DND-41 (cell line): Measurements from ENCODE around the gene FCGBP.

Experiments
- ATAC-seq: fragments of 200-7000 bp; cut with Tn5 transposase; 3 replicates; pipeline ENCODE4 v1.9.1; 2021; ENCODE audit warnings: low read depth; ENCODE audit not compliant: insufficient read depth
- DNase-seq: peaks from one replicate; pipeline ENCODE4 v3.0.0-alpha.2; 2020
- H2AFZ ChIP-seq: 2 replicates; pipeline ENCODE4 v1.6.0; 2012; ENCODE audit warnings: low read depth, low read length
- H3K27ac ChIP-seq: 2 replicates; pipeline ENCODE4 v1.5.1; 2012; ENCODE audit warnings: low read length, inconsistent platforms
- H3K27me3 ChIP-seq: fragments of 200-600 bp; sonication (generic); 2 replicates; pipeline ENCODE4 v1.6.0; 2012; ENCODE audit warnings: low read length, mild to moderate bottlenecking, inconsistent platforms; ENCODE audit not compliant: insufficient read depth, poor library complexity
- H3K36me3 ChIP-seq: 2 replicates; pipeline ENCODE4 v1.5.1; 2012; ENCODE audit warnings: low read length, inconsistent platforms; ENCODE audit not compliant: insufficient read depth
- H3K4me1 ChIP-seq: 2 replicates; pipeline ENCODE4 v1.5.1; 2012; ENCODE audit warnings: mild to moderate bottlenecking, low read length; ENCODE audit not compliant: insufficient read depth
- H3K4me2 ChIP-seq: 2 replicates; pipeline ENCODE4 v1.6.0; 2012; ENCODE audit warnings: mild to moderate bottlenecking, moderate library complexity, low read length, inconsistent platforms; ENCODE audit not compliant: insufficient read depth
- H3K4me3 ChIP-seq, 2 experiments: fragments of 200-600 bp in 1 of 2; shearing (Covaris generic) in 1 of 2; 2 replicates each; pipeline ENCODE4 v1.5.1; 2012 to 2016; ENCODE audit warnings: inconsistent platforms in 2 of 2, low read length in 2 of 2, mild to moderate bottlenecking in 2 of 2, low read depth in 1 of 2, moderate library complexity in 1 of 2
- H3K79me2 ChIP-seq: 2 replicates; pipeline ENCODE4 v1.6.0; 2012; ENCODE audit warnings: low read length, inconsistent platforms; ENCODE audit not compliant: insufficient read depth
- H3K9ac ChIP-seq: 2 replicates; pipeline ENCODE4 v1.6.0; 2012; ENCODE audit warnings: low read depth, mild to moderate bottlenecking, inconsistent platforms, low read length, moderate library complexity
- H3K9me3 ChIP-seq: 2 replicates; pipeline ENCODE4 v1.5.1; 2012; ENCODE audit warnings: low read length, moderate library complexity, mild to moderate bottlenecking, inconsistent platforms; ENCODE audit not compliant: insufficient read depth, severe bottlenecking
- H4K20me1 ChIP-seq: 2 replicates; pipeline ENCODE4 v1.6.0; 2012; ENCODE audit warnings: low read length; ENCODE audit not compliant: insufficient read depth
- EZH2 ChIP-seq: IDR thresholded peaks from 3 replicates; pipeline ENCODE4 v1.6.1; 2012; ENCODE audit warnings: borderline replicate concordance, low read depth, mild to moderate bottlenecking, moderate library complexity, low read length, inconsistent platforms; ENCODE audit not compliant: severe bottlenecking
- TF ChIP-seq, protein P1 (sequence below): IDR thresholded peaks from 2 replicates; pipeline ENCODE4 v1.5.1; 2012; ENCODE audit warnings: borderline replicate concordance, low read length, moderate library complexity, mild to moderate bottlenecking; ENCODE audit not compliant: poor library complexity, severe bottlenecking; ENCODE audit errors: extremely low read depth

FCGBP gene

DNA sequence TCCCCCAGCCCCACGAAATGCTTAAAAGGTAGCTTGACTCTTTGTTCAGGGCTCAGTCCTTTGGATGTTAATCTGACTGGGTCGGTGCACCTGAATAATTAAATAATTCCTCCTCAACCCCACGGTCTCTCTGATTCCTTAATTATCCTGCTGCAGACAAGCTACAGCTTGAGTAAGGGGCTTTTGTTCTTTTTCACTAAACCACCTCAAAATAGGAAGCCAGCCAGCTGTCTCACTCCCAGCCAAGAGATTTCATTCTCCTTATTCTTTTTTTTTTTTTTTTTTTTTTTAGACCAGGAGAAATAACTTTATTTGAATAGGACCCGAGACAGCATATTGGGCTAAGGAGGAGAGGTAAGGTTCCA lies 7.9 kb upstream of the FCGBP start:
- H3K4me1 ChIP-seq = peaks cover 60% of the 10 kb centered on the region
- peak overlapping the region in 1 of 2 experiments; percentile 44; a peak in 2 of 4 replicates for H3K4me3 ChIP-seq
- peak overlapping the region; percentile 48 for H3K9ac ChIP-seq
- no peaks in the 10 kb centered on the region for H3K36me3 ChIP-seq
- H3K4me2 ChIP-seq = peak overlapping the region; percentile 69
- no peaks in the 10 kb centered on the region for H3K79me2 ChIP-seq
- no peaks in the 10 kb centered on the region for H3K9me3 ChIP-seq
- no peak overlapping the region for H2AFZ ChIP-seq
- peak overlapping the region; percentile 93 for H3K27ac ChIP-seq
- H4K20me1 ChIP-seq = no peaks in the 10 kb centered on the region
- ATAC-seq (no peak), DNase-seq (peak; percentile 56)
- TF ChIP-seq, protein P1, sequence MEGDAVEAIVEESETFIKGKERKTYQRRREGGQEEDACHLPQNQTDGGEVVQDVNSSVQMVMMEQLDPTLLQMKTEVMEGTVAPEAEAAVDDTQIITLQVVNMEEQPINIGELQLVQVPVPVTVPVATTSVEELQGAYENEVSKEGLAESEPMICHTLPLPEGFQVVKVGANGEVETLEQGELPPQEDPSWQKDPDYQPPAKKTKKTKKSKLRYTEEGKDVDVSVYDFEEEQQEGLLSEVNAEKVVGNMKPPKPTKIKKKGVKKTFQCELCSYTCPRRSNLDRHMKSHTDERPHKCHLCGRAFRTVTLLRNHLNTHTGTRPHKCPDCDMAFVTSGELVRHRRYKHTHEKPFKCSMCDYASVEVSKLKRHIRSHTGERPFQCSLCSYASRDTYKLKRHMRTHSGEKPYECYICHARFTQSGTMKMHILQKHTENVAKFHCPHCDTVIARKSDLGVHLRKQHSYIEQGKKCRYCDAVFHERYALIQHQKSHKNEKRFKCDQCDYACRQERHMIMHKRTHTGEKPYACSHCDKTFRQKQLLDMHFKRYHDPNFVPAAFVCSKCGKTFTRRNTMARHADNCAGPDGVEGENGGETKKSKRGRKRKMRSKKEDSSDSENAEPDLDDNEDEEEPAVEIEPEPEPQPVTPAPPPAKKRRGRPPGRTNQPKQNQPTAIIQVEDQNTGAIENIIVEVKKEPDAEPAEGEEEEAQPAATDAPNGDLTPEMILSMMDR = no peak
- TF ChIP-seq EZH2 = no peak
- H3K27me3 ChIP-seq = no peaks in the 10 kb centered on the region

DNA sequence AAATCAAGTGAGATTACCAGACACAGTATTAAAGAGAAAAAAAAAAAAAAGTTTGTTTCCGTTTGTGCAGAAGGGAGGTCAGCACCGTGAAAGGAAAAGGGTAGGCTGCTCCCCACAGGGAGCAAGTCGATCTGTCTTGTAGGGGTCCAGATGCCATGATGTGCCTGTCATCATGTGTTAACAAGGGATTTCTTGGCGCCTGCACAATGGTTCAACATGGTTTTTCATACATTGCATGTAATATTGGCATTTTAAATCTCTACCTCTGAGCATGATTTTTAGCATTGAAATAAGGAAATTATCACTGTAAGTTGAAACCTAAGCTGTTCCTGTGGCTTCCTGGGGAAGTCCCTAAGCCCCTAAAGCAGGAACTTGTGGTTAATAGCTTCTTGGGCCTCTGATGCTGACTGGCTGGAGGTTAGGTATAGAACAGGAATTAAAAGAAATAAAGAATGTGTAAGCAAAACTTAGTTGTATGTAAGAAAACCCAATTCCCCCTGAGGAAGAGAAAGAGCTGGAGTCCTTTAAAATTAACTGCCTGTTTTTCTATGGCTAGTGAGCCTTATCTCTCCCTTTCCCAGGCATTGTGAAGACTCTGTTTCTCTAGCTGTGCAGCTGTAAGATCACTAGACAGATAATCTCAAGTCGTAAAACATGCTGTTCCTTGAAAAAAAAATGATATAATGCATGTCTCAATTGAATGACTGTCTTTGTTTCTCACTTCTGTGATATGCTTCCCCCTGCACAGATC lies 7.4 kb upstream of the FCGBP start:
- Histone ChIP-seq H3K9me3 (no peaks in the 10 kb centered on the region), H3K79me2 (no peaks in the 10 kb centered on the region), H3K9ac (peak overlapping the region; percentile 48), H3K4me3 (peak overlapping the region in 1 of 2 experiments; percentile 49; a peak in 2 of 4 replicates), H3K4me1 (peaks cover 60% of the 10 kb centered on the region), H3K27ac (peak overlapping the region; percentile 93), H3K27me3 (no peaks in the 10 kb centered on the region), H3K36me3 (no peaks in the 10 kb centered on the region), H4K20me1 (no peaks in the 10 kb centered on the region), H2AFZ (peak overlapping the region; percentile 51; the same call in 1 of the 2 replicates), H3K4me2 (peak overlapping the region; percentile 69)
- TF ChIP-seq, protein P1 = no peak
- peak; percentile 86 for ATAC-seq
- peak; percentile 81 for DNase-seq

DNA sequence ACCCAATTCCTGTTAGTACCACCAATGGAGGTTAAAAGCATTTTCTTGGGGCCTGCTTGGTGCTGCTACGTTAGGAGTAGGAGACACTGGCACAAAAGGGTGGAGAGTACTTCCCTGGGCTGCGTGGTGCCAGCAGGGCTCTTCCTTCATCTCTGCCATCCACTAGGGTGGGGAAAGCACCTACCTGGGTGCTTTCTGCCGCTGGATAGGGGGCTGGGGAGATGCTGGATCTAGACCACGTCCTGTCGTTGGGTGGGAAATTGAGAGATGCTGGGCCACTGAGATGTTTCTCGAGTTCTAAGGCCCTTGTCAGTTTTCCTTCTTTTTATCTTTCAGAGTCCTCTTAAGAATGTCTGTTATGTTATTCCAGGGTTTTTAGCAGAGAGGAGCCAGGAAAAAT lies 6.7 kb upstream of the FCGBP start:
- Histone ChIP-seq H4K20me1 (no peaks in the 10 kb centered on the region), H2AFZ (peak overlapping the region; percentile 51), H3K36me3 (no peaks in the 10 kb centered on the region), H3K4me3 (peak overlapping the region in 1 of 2 experiments; percentile 49; a peak in 2 of 4 replicates), H3K27ac (peak overlapping the region; percentile 93), H3K27me3 (no peaks in the 10 kb centered on the region), H3K4me1 (peaks cover 60% of the 10 kb centered on the region), H3K9me3 (no peaks in the 10 kb centered on the region), H3K9ac (peak overlapping the region; percentile 48), H3K79me2 (no peaks in the 10 kb centered on the region), H3K4me2 (peak overlapping the region; percentile 69)
- ATAC-seq = peak; percentile 51
- DNase-seq = peak; percentile 75
- TF ChIP-seq EZH2 = no peak
- TF ChIP-seq, protein P1 = peak; percentile 7
